HG03354 (cell line): ENCODE measurements around the gene ACSF2.
"Not testable (repeated sequence)": the region's sequence is repeated elsewhere in the genome, so short reads cannot be mapped to it uniquely, and the experiment has no call there.

Experiments used
- ATAC-seq: cut with Tn5 transposase; IDR thresholded peaks from one replicate; pipeline ENCODE4 v1.9.1; 2021; ENCODE audit warnings: mild to moderate bottlenecking; ENCODE audit not compliant: unreplicated experiment, poor library complexity, severe bottlenecking

The ACSF2 gene

DNA sequence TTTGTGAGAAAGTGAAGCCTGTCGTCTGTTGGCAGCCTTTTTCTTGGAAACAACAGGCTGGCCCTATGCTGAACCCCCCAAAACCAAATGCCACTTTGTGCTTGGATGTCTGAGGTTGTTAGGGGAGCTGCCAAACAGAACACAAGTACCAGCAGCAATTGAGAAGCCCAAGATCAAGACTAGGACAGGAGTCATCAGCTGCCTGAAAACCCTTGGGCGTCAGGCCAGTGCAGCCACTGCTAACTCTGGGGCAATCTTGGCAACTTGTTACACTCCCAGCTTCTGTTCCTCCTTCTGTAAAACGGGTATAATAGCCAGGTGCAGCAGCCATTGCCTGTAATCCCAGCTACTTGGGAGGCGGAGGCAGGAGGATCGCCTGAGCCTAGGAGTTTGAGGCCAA, 19.4 kb upstream of the ACSF2 start:
- no peak for ATAC-seq

DNA sequence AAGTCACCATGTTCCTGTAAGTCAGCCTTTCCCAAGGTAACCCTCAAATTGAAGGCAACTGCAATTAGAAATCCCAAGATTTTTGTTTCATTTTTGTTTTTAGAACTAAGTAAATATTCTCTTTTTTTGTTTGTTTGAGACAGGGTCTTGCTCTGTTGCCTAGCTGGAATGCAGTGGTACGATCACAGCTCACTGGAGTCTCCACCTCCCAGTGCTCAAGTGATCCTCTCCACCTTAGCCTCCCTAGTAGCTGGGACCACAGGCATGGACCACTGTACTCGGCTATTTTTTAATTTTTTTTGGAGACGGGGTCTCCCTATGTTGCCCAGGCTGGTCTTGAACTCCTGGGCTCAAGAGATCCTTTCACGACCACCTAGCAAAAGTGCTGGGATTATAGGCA, 18.1 kb upstream of the ACSF2 start:
- ATAC-seq: no peak

DNA sequence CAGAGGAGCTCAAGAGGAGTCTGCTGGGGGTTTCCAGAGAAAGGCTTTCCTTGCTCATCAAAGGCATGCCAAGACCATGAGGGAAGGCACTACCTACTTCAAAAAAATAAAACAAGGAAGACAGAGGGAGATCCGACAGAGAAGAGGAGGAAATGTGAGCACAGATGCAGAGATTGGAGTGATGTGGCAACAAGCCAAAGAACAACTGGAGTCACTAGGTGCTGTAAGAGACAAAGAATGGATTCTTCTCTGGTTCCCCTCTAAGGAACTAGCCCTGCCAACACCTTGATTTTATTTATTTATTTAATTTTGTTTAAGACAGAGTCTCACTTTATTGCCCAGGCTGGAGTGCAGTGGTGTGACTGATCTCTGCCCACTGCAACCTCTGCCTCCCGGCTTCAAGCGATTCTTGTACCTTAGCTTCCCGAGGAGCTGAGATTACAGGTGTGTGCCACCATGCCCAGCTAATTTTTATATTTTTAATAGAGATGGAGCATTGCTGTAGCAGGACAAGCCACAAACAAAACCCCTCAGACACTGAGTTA, 13.8 kb upstream of the ACSF2 start:
- ATAC-seq: no peak

DNA sequence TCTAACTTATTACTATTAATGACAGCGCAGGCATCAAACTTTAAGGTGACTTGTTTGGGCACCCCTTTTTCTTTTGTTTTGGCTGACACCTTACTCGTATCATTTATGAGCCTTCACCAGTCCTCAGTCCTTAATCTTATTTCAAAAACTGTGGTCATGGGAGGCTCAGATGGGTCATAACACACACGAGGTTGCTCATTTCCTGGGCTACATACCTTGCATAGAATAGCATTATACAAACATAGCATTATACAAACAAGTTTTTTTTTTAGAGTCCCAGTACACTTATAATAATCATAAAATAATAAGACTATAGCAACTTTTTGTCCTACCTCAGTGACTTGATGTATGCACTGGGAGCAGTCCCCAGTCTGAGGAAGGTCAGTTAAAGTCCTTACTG, 11.2 kb upstream of the ACSF2 start:
- ATAC-seq: no peak

DNA sequence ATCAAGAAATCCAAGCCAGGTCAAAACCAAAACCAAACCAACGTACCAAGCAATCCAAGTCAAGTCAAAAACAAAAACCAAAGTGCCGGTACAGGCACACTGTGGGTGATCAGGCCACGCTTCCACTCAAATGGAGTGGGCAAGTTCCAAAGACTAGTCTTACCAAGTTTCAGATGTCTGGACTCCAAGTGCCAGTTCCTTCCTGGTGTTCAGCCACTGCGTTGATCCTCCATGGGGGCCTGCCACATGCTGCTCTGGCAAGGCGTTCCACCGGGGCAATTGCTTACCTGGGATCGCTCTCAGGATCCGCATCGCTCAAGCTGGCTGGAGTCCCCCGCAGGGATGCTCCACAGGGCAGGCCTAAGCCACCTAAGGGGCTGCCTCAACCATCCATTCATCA, 6.4 kb upstream of the ACSF2 start:
- ATAC-seq: not testable (repeated sequence)

DNA sequence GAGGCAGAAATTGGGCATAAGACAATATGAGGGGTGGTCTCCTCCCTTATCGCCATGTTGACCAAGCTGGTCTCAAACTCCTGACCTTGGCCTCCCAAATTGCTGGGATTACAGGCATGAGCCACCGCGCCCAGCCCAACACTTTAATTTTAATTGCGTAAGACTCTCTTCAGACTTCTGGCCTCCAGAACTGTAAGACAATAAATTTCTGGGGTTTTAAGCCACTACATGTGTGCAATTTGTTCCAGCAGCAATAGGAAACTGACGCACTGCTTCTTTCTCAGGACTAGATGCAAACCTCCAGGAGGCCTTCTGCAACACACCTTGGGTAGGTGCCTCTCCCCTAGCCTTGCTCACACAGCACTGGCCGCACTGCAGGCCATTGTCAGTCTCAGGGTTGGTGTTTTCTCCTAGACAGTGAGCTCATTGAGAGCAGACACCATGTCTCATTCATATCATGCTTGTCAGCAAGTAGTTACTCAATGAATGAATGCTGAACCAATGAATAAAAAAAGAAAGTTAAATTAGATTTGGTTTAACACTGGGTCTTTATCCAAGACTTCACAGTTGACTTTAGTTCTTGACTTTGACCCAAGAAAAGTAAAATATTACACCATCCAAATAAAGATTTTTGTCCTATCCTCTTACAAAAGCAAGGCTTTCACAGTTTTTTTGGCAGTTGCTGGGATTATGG, 5.5 kb upstream of the ACSF2 start:
- no peak for ATAC-seq

DNA sequence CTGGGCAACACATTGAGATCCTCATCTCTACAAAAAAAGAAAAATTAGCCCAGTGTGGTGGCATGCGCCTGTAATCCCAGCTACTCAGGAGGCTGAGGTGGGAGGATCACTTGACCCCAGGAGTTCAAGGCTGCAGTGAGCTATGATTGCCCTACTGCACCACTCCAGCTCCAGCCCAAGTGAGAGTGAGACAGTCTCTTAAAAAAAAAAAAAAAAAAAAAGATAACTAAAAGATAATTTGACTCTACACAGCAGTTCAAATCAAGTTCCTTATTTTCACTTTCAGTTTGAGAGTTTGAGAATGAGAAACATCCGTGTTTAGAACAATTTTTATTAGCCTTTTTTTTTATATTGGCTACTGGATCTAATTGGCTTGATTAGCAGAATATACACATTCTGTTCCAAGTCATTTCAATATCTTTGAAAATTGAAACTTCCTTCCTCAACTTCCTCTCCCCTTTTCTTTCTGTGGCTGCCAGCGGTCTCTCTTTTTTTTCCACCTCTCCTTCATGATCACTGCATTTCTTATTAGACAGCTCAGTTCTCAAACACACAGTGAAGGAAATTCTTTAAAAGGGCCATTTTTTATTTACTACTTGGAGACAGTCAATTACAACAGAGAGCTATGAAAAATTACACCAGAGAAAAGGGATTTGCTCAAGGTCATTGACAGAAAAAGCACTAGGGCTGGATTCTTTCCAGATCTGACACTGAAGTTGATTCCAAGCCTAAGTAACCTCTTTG, 4.5 kb upstream of the ACSF2 start:
- no peak for ATAC-seq

DNA sequence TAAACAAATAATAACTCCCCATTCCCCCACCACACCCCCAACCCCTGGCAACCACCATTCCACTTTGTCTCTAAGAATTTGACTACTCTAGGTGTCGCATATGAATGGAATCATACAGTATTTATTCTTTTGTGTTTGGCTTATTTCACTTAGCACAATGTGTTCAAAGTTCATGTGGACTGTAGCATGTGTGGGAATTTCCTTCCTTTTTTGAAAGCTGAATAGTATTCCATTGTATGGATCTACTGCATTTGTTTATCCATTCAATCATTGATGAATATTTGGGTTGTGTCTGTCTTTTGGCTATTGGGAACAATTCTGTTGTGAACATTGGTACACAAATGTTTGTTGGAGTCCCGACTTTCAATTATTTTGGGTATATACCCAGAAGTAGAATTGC, 3.3 kb upstream of the ACSF2 start:
- no peak for ATAC-seq

DNA sequence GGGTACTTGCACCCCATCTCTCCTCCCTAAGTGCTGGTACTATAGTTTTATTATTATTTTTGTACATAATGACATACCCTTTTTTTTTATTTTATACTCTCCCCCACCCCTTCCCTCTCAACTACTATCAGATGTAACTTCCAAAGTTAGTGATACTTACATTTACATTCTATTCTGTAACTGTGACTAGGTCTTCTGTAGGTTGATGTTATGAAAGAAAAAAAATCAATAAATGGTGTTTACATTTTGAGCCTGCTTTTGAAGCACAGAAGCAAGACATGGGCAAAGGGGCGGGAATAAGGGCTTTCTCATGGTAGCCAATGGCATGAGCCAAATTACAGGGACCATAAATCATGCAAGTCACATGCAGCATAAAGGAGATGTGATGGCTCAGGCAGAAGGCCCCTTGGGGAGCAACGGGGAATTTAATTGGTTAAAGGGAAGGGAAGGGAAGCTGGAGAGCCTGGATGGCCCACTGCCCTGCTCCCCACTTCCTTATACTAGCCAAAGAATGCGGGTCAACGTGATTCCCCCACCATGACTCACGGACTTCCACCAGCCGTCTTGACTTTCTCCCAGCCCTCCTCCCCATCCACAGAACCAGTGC, 2.4 kb upstream of the ACSF2 start:
- no peak for ATAC-seq

DNA sequence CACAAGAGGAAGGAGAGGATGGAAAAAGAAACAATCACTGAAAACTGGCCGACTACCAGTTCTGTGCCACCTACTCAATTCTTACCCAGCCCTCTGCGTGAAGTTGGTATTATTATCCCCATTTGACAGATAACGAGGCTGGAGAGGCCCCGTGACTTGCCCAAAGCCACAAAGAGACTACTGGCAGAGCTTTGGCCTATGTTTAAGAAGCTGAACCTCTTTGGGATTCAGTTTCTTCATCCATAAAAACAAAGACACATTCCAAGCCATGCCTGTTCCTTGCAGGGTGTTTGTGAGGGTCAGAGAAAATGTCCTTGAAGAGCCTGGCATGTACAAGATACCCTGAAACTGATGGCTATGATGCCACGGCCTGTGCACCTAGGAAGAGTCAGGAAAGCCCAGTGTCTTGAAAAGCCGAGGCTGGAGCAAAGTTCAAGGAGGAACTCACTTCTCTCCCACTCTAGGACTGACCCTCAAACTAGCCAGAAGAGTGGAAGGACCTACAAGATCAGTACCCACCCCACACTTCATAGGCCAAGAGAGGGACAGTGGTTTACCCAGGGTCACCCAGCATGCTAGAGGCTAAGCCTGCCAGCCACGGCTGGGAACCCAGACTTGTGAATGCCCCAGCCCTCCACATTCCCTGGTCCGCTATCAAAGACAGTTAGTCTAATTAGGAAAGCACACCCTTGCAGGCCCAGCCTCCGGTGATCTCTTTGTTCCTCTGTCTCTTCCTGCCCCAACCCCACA, 1.6 kb upstream of the ACSF2 start:
- no peak for ATAC-seq

DNA sequence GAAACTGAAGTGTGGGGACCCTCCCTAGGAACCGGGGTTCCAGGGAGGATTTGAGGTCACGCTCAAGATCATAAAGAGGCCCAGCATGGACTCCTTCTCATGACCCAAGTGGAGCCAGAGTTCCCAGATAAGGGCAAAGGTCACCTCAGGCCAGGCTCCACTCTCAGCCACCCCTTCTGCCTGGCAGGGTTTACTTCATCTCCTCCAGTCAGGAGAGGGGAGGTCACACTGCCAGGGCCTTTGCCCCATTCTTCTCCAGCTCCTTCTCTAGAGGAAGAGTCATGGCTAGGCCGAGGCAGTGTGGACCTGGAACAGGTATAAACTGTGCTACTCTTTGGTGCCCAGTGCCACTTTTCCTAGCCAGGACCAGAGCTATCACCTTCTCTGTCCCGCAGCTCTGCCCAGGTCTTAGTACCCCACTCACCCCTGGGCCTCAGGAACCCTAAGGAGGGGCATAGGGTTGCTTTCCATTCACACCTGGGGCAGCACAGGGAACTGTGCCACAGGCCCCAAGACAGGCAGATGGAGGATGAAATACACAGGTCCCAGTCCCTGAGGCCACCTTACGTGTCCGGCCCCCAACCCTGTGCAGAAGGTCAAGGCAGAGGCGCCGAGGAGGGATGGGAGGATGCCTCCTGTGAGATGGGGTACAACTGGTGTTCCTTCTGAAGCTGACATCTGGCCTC, 879 bp upstream of the ACSF2 start:
- no peak for ATAC-seq

DNA sequence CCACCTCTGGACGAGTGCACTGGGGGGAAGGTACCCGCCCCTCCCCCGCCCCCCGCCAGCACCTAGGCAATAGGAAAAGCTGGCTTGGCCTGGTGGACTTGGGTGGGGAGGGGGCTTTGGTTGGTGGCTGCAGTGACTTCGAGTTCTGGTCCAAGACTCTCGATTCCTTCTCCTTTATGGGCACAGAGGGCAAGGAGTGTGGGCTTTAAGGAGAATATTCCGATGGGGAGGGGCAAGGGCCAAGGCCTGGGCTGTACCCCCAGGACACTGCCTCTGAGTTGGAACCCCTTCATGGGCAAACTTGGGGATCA, 409 bp downstream of the ACSF2 start:
- ATAC-seq: no peak

DNA sequence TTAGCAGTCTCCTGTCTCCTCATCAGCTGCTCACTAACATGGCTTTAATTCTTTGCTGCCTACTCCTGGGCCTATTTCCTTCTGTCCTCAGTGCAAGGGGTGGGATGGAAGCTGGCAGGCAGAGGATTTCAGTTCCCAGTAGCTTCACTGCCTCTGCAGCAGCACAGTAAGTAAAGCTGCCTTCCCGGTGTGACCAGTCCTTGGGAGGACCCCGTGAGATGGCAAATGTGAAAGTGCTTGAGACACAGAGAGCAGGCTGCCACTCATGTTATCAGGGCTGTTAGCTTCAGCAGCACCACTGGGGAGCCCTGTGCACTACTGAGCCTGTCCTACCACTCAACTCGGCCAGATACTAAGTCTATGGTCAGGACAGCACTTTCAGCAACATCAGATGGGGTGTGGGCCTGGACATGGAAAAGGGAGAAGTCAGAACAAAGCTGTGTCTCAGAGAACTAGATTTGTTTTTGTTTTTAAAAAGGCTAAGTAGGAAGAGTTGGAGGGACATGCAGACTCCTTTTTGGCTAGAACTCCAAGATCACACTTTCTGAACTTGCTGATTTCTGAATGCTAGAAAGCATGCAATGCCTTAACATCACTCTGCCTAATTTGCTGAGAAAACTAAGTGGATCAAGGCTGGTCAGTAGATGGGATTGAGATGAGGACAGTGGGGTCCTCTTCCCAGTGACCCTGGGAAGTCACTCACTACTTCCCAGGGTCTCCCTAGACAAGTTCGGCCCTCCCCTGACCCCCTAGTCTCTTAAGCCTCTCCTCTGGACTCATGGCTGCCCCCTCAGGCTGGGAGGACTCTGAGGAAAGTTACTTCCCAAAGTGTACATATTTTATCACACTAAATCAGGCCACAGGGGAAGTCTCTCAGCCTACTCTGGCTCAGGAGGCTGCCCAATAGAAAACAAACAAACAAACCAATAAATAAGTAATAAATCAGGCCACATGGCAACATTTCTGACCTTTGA, 1.1 kb downstream of the ACSF2 start:
- ATAC-seq: peak; percentile 52

DNA sequence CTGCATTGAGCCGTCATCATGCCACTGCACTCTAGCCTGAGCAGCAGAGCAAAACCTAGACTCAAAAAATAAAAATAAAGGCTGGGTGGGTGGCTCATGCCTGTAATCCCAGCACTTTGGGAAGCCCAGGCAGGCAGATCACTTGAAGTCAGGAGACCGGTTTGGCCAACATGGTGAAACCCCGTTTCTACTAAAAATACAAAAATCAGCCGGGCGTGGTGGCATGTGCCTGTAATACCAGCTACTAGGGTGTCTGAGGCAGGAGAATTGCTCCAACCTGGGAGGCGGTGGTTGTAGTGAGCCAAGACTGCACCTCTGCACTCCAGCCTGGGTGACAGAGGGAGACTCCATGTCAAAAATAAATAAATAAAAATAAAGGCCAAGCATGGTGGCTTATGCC, 2.1 kb downstream of the ACSF2 start:
- ATAC-seq: not testable (repeated sequence)

DNA sequence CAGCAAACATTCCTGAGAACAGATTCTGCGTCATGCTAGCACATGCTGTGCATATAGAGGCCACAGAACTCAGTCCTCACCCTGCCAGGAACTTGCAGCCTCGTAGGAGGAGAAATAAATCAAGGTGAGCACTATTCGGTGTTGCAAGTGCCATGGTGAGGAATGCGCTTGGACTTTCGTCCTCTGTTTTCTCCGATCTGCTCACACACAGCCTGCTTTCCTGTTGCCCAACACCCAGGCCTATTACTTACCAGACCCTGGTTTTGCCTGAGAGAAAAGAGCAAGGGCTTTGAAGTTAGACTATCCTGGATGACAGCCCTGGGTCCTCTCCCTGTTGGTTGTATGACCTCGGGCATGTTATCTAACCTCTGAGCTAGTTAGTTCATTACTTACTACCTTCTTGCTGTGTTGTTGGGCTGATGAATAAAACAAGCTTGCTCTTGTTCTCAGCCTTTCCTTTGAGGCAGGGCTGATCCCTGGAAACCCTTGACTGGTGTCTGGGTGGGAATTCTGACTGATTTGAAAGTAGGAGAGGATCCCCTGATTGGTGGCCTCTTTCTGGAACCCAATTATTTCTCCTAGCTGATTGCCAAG, 2.9 kb downstream of the ACSF2 start:
- ATAC-seq: no peak

DNA sequence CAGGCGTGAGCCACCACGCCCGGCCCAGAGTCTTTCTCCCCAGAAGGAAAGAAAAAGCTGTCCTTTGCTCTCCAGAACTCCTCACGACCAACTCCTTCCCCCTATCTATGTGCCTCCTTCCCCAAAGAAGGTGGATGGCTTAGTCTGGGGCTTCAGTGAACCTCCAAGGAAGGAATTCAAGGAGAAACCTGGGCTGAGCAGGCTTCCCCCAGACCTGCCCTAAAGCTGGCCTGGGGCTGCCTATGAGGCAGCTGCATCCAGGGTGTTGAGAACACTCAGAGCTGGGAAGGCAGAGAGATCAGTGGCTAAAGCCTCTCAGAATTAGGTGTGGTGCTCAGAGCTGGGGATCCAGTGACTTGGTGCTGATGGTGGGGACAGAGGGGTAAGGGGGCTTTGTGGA, 3.8 kb downstream of the ACSF2 start:
- no peak for ATAC-seq

DNA sequence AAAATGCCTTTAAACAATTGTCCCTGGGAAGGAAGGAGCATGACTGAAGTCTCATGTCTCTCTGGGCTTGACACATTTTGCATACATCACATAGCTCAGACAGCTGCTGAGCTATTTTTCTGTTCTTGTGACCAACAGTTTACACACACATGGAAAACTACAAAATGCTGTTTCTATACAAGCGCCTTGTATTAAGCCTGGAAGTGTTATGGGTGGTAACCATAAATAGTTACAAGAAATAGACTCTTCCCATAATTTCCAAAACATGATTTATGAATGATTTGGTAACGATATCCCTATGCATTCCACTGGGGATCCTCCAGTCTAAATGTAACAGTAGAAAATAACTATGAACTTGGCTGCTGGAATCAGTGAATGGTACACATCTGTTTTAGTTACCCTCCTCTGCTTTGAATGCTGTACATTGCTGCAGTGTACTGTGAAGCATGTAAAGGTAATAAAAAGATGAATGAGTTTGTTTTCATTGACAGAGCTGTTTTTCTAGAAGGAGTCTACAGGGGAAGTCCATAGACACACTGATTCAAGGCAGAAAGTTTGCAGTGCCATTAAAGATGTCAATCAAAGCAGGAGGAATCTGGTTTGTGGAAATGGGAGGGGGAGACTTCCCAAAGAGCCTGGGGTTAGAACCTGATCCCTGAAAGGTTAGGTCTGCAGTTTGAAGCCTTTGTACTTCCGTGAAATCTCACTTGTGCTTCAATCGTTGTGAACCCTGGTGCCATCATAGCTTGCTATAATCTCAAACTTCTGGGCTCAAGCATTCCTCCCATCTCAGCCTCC, 5.0 kb downstream of the ACSF2 start:
- ATAC-seq: no peak
